ENCODE results near the gene IL12RB2. TPM values are rescaled to one million over a fixed set of nuclear protein-coding genes. Genes with fewer than 3 reads are reported as not detected.

Gene IL12RB2
- total RNA-seq, 1 experiment from 2014 or later: 0.22 TPM

- no peaks in the 10 kb centered on the region for H3K9me3 ChIP-seq (ENCODE audit: control insufficient read depth in 1 of 2, insufficient read depth in 1 of 2, low read depth in 1 of 2, low read length in 2 of 2)
- BruUV-seq (replicated peaks): no TSS peak
- TF ChIP-seq SIN3A (IDR thresholded peaks at IDR 0.05; ENCODE audit: low read depth): no peak
- TF ChIP-seq TCF7L2 (IDR thresholded peaks at IDR 0.05; ENCODE audit: borderline replicate concordance, extremely low read depth, insufficient read depth, insufficient read length): no peak
- no peak for TF ChIP-seq MAX (IDR thresholded peaks at IDR 0.05)
- no peak for TF ChIP-seq RAD21 (IDR thresholded peaks at IDR 0.05; ENCODE audit: low read depth)
- TF ChIP-seq FOSL1 (IDR thresholded peaks at IDR 0.05; ENCODE audit: low read depth): no peak
- no peak for TF ChIP-seq CBX3 (IDR thresholded peaks at IDR 0.05; ENCODE audit: low read depth)
- TF ChIP-seq EZH2 (IDR thresholded peaks at IDR 0.05): no peak
- TF ChIP-seq YY1 (IDR thresholded peaks at IDR 0.05; ENCODE audit: extremely low read depth, insufficient replicate concordance, low read depth, low read length): no peak
- no peak for TF ChIP-seq SP1 (IDR thresholded peaks at IDR 0.05; ENCODE audit: low read depth)
- no peak for TF ChIP-seq EZH2phosphoT487 (IDR thresholded peaks at IDR 0.05; ENCODE audit: borderline replicate concordance)
- no peak for TF ChIP-seq ELF1 (IDR thresholded peaks at IDR 0.05; ENCODE audit: borderline replicate concordance, low read depth)
- TF ChIP-seq EGR1 (IDR thresholded peaks at IDR 0.05; ENCODE audit: low read depth): no peak
- no peak for TF ChIP-seq ZBTB33 (IDR thresholded peaks at IDR 0.05; ENCODE audit: extremely low read depth, insufficient replicate concordance, low read length)
- H3K4me1 ChIP-seq (ENCODE audit: control insufficient read depth in 1 of 2, insufficient read depth in 2 of 2, low read length in 2 of 2): peaks cover 6 to 42% of the 10 kb centered on the region in 2 experiments
- POLR2A ChIA-PET: no interaction called here
- H3K36me3 ChIP-seq (ENCODE audit: control insufficient read depth in 1 of 2, insufficient read depth in 2 of 2, low read length in 2 of 2): peaks cover 15 to 22% of the 10 kb centered on the region in 2 experiments
- CTCF ChIA-PET: no interaction called here
- no peak overlapping the region for H3K4me3 ChIP-seq (replicated peaks in 1 of 2; ENCODE audit: low read depth in 1 of 2, low read length in 2 of 2)
- H3K9ac ChIP-seq (ENCODE audit: low read length): no peak overlapping the region
- H3K27ac ChIP-seq (ENCODE audit: low read depth, low read length): no peak overlapping the region
- RAD21 ChIA-PET (ENCODE audit: low non-redundant PET in 1 of 2, low total read pairs in 2 of 2, uncharacterized antibody in 2 of 2, unreplicated experiment in 2 of 2): no interaction called here
- H3K9me2 ChIP-seq (ENCODE audit: insufficient read depth): no peaks in the 10 kb centered on the region
- DNase-seq (ENCODE audit: low read depth, low spot score) (no peak), ATAC-seq (no peak)
- no peak overlapping the region for H3K4me2 ChIP-seq (ENCODE audit: low read length)
- intact Hi-C loops (cut with micrococcal nuclease): no loop called here
- no peak overlapping the region for H2AFZ ChIP-seq (ENCODE audit: low read depth, low read length, poor library complexity, severe bottlenecking)
- peaks cover 51% of the 10 kb centered on the region; the same call in 1 of the 2 replicates for H4K20me1 ChIP-seq (ENCODE audit: insufficient read depth)
- H3K27me3 ChIP-seq (ENCODE audit: insufficient read depth, low read length): no peaks in the 10 kb centered on the region
- peaks cover 51% of the 10 kb centered on the region for H3K79me2 ChIP-seq (ENCODE audit: insufficient read depth, low read length)
Measured at GRCh38 chr1:67407498-67407897, 99.8 kb downstream of the IL12RB2 start.
